GM23338 (cell line): Measurements from ENCODE around the gene SORCS2. TPM values are rescaled to one million over a fixed set of nuclear protein-coding genes. Genes with fewer than 3 reads are reported as not detected.

Source experiments
- ATAC-seq: fragments of 200-7000 bp; cut with Tn5 transposase; 3 replicates; pipeline ENCODE4 v1.9.1; 2020
- DNase-seq: peaks from one replicate; pipeline ENCODE4 v3.0.0-alpha.2; 2015; ENCODE audit warnings: low spot score
- H2AFZ ChIP-seq: fragments of 200-600 bp; sonication (generic); 2 replicates; pipeline ENCODE4 v1.8.0; 2016; ENCODE audit warnings: antibody characterized with exemption, mild to moderate bottlenecking, moderate library complexity
- H3F3A ChIP-seq: fragments of 200-600 bp; sonication (generic); replicated peaks from 2 replicates; pipeline ENCODE4 v1.8.0; 2017; ENCODE audit warnings: antibody characterized with exemption, mixed run types, low read depth
- H3K27ac ChIP-seq: fragments of 200-600 bp; sonication (generic); 2 replicates; pipeline ENCODE4 v1.6.1; 2016; ENCODE audit warnings: low read depth
- H3K27me3 ChIP-seq: fragments of 200-600 bp; sonication (generic); 2 replicates; pipeline ENCODE4 v1.8.0; 2016; ENCODE audit warnings: mild to moderate bottlenecking, mixed run types, moderate library complexity; ENCODE audit not compliant: insufficient read depth
- H3K36me3 ChIP-seq: fragments of 200-600 bp; sonication (generic); 2 replicates; pipeline ENCODE4 v1.8.0; 2016; ENCODE audit warnings: mild to moderate bottlenecking; ENCODE audit not compliant: insufficient read depth
- H3K4me1 ChIP-seq: fragments of 200-600 bp; sonication (generic); 2 replicates; pipeline ENCODE4 v1.8.0; 2016; ENCODE audit warnings: mild to moderate bottlenecking, moderate library complexity; ENCODE audit not compliant: insufficient read depth
- H3K4me2 ChIP-seq: fragments of 200-600 bp; sonication (generic); 2 replicates; pipeline ENCODE4 v1.7.1; 2017; ENCODE audit warnings: mixed run types
- H3K4me3 ChIP-seq: fragments of 200-600 bp; sonication (generic); 2 replicates; pipeline ENCODE4 v1.6.1; 2016; ENCODE audit warnings: mixed run types
- H3K79me2 ChIP-seq: fragments of 200-600 bp; sonication (generic); replicated peaks from 2 replicates; pipeline ENCODE4 v1.8.0; 2017; ENCODE audit warnings: mild to moderate bottlenecking; ENCODE audit not compliant: insufficient read depth
- H3K9me2 ChIP-seq: fragments of 200-600 bp; sonication (generic); 2 replicates; pipeline ENCODE4 v1.8.0; 2017; ENCODE audit not compliant: insufficient read depth
- H4K20me1 ChIP-seq: fragments of 200-600 bp; sonication (generic); replicated peaks from 2 replicates; pipeline ENCODE4 v1.8.0; 2017; ENCODE audit warnings: mild to moderate bottlenecking; ENCODE audit not compliant: insufficient read depth
- H3K27ac Mint-ChIP-seq: 2 replicates; pipeline ENCODE4 v1.8.0; 2020; ENCODE audit warnings: inconsistent platforms, mild to moderate bottlenecking, moderate library complexity, mixed read lengths
- H3K27me3 Mint-ChIP-seq: 3 replicates; pipeline ENCODE4 v1.8.0; 2022; ENCODE audit warnings: low read depth, mild to moderate bottlenecking, moderate library complexity, mixed read lengths, inconsistent platforms; ENCODE audit not compliant: insufficient read depth, poor library complexity
- H3K36me3 Mint-ChIP-seq: 3 replicates; pipeline ENCODE4 v1.8.0; 2021; ENCODE audit warnings: low read depth, mild to moderate bottlenecking, inconsistent platforms, moderate library complexity, mixed read lengths
- H3K4me1 Mint-ChIP-seq: 3 replicates; pipeline ENCODE4 v1.8.0; 2020; ENCODE audit warnings: mild to moderate bottlenecking, inconsistent platforms, mixed read lengths
- H3K4me3 Mint-ChIP-seq: 3 replicates; pipeline ENCODE4 v1.8.0; 2021; ENCODE audit warnings: moderate library complexity, mild to moderate bottlenecking, inconsistent platforms, mixed read lengths
- H3K9me3 Mint-ChIP-seq: 3 replicates; pipeline ENCODE4 v1.8.0; 2020; ENCODE audit warnings: moderate library complexity, mild to moderate bottlenecking, inconsistent platforms, mixed read lengths
- CREB1 ChIP-seq: fragments of 250-450 bp; sonication (Bioruptor Pico); IDR thresholded peaks from 2 replicates; pipeline ENCODE4 v1.5.0; 2020; ENCODE audit warnings: low read depth, mild to moderate bottlenecking, moderate library complexity
- CTCF ChIP-seq, 2 experiments: fragments of 200-600 bp in 1 of 2; sonication (generic) in 1 of 2; conservative IDR thresholded peaks; 2 replicates each; pipeline versions ENCODE4 v1.5.1 to v1.6.1; 2016 to 2017; ENCODE audit warnings: antibody characterized with exemption in 2 of 2, low read depth in 2 of 2, mild to moderate bottlenecking in 2 of 2, moderate library complexity in 1 of 2
- ETS1 ChIP-seq: IDR thresholded peaks from 2 replicates; pipeline ENCODE4 v1.6.1; 2016; ENCODE audit warnings: antibody characterized with exemption
- EZH2 ChIP-seq: fragments of 200-600 bp; sonication (generic); IDR thresholded peaks from one replicate; pipeline ENCODE4 v1.8.0; 2017; ENCODE audit warnings: antibody characterized with exemption, mild to moderate bottlenecking, low read depth; ENCODE audit not compliant: unreplicated experiment
- EZH2phosphoT487 ChIP-seq: fragments of 200-600 bp; sonication (generic); IDR thresholded peaks from one replicate; pipeline ENCODE4 v1.8.1; 2018; ENCODE audit warnings: antibody characterized with exemption; ENCODE audit not compliant: unreplicated experiment
- JUNB ChIP-seq: IDR thresholded peaks from one replicate; pipeline ENCODE4 v1.6.1; 2016; ENCODE audit warnings: antibody characterized with exemption; ENCODE audit not compliant: unreplicated experiment
- NANOG ChIP-seq: IDR thresholded peaks from 2 replicates; pipeline ENCODE4 v1.6.1; 2016; ENCODE audit warnings: antibody characterized with exemption, borderline replicate concordance
- POLR2AphosphoS5 ChIP-seq: IDR thresholded peaks from 2 replicates; pipeline ENCODE4 v1.6.1; 2016; ENCODE audit warnings: antibody characterized with exemption, low read depth
- REST ChIP-seq: IDR thresholded peaks from one replicate; pipeline ENCODE4 v1.6.1; 2018; ENCODE audit warnings: antibody characterized with exemption; ENCODE audit not compliant: unreplicated experiment
- STAT1 ChIP-seq: IDR thresholded peaks from one replicate; pipeline ENCODE4 v1.6.1; 2016; ENCODE audit warnings: antibody characterized with exemption; ENCODE audit not compliant: unreplicated experiment
- ZNF114 ChIP-seq: fragments of 250-450 bp; sonication (Bioruptor Pico); IDR thresholded peaks from 2 replicates; pipeline ENCODE4 v1.5.0; 2020; ENCODE audit warnings: mild to moderate bottlenecking, moderate library complexity
- ZNF331 ChIP-seq: fragments of 250-450 bp; sonication (Bioruptor Pico); IDR thresholded peaks from 2 replicates; pipeline ENCODE4 v1.5.0; 2020; ENCODE audit warnings: low read depth, mild to moderate bottlenecking, moderate library complexity
- ZNF462 ChIP-seq: fragments of 250-450 bp; sonication (Bioruptor Pico); IDR thresholded peaks from 2 replicates; pipeline ENCODE4 v1.5.0; 2020; ENCODE audit warnings: mild to moderate bottlenecking, moderate library complexity
- polyA plus RNA-seq: library from polyadenylated mRNA; unstranded; fragments of >200 nt; fragmentation: Nextera tagmentation; extraction: Ambion mirVana; gene quantifications from 2 replicates; pipeline ENCODE4 v1.2.1, GENCODE V29; 2016
- total RNA-seq: library from RNA; depleted of rRNA; stranded (reverse); fragments of >200 nt; shearing (Covaris generic); gene quantifications from 2 replicates; pipeline ENCODE4 v1.2.3, GENCODE V29; 2014

The SORCS2 gene
- total and polyA plus RNA-seq, 2 experiments from 2014 or later = 0.47 to 2.4 TPM

GRCh38 chr4:7790023-7790422, 597.7 kb downstream of the SORCS2 start:
- H3K27me3 ChIP-seq = no peaks in the 10 kb centered on the region
- H3F3A ChIP-seq = no peaks in the 10 kb centered on the region
- ATAC-seq (no peak), DNase-seq (no peak)
- Mint-ChIP-seq H3K27ac (no peak overlapping the region), H3K36me3 (peaks cover 3% of the 10 kb centered on the region; the same call in 1 of the 3 replicates), H3K4me1 (no peaks in the 10 kb centered on the region), H3K4me3 (no peak overlapping the region), H3K27me3 (no peaks in the 10 kb centered on the region), H3K9me3 (no peaks in the 10 kb centered on the region)
- no peaks in the 10 kb centered on the region for H3K79me2 ChIP-seq
- H2AFZ ChIP-seq = no peak overlapping the region
- 0 out of 2 replicates have a peak, but pooled peaks cover 3% of the 10 kb centered on the region for H4K20me1 ChIP-seq
- no peaks in the 10 kb centered on the region for H3K9me2 ChIP-seq
- no peaks in the 10 kb centered on the region for H3K4me1 ChIP-seq
- no peaks in the 10 kb centered on the region; the same call in 1 of the 2 replicates for H3K36me3 ChIP-seq
- no peak overlapping the region for H3K27ac ChIP-seq
- TF ChIP-seq CREB1 (no peak), ZNF462 (CRISPR knock-in tag) (no peak), EZH2 (no peak), NANOG (no peak), ZNF331 (CRISPR knock-in tag) (no peak), ZNF114 (CRISPR knock-in tag) (no peak), REST (no peak), EZH2phosphoT487 (no peak), STAT1 (no peak), JUNB (no peak), POLR2AphosphoS5 (no peak), ETS1 (no peak), CTCF (conservative IDR thresholded peaks at IDR 0.05; ENCODE audit: low read depth in 2 of 2) (no peak)
- H3K4me2 ChIP-seq = no peak overlapping the region
- no peak overlapping the region for H3K4me3 ChIP-seq
